HL-60 (cell line): ENCODE measurements around the gene ASB15.

Experiments used
- POLR2AphosphoS5 ChIP-seq: IDR thresholded peaks from 2 replicates; pipeline ENCODE4 v1.6.1; 2012; ENCODE audit warnings: low read depth
- SPI1 ChIP-seq: IDR thresholded peaks from 2 replicates; pipeline ENCODE4 v1.6.1; 2012; ENCODE audit warnings: low read depth, mild to moderate bottlenecking, borderline replicate concordance
- TF ChIP-seq, protein P1 (sequence below): IDR thresholded peaks from one replicate; pipeline ENCODE4 v1.5.1; 2011; ENCODE audit warnings: low read length, control low read depth, inconsistent platforms; ENCODE audit not compliant: insufficient read depth
- TF ChIP-seq, protein P2 (sequence below): IDR thresholded peaks from 2 replicates; pipeline ENCODE4 v1.6.1; 2012; ENCODE audit warnings: low read depth; ENCODE audit not compliant: insufficient replicate concordance

DNA sequence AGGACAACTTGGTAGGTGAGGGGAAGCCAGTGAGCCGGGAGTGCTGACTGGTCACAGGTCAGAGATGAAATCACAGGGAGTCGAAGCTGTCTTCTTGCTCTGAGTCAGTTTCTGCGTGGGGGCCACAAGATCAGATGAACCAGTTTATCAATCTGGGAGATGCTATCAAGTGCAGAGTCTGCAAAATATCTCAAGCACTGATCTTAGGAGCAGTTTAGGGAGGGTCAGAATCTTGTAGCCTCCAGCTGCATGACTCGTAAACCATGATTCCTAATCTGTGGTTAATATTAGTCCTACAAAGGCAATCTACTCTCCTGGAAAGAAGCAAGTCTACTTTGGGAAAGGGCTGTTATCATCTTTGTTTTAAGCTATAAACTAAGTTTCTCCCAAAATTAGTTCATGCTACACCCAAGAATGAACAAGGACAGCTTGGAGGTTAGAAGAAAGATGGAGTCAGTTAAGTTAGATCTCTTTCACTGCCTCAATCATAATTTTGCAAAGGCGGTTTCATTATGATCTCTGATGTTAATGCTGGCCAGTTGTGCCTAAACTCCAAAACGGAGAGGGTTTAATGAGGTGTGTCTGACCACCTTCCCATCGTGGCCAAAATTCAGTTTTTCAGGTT, 45.6 kb downstream of the ASB15 start:
- TF ChIP-seq, protein P1, sequence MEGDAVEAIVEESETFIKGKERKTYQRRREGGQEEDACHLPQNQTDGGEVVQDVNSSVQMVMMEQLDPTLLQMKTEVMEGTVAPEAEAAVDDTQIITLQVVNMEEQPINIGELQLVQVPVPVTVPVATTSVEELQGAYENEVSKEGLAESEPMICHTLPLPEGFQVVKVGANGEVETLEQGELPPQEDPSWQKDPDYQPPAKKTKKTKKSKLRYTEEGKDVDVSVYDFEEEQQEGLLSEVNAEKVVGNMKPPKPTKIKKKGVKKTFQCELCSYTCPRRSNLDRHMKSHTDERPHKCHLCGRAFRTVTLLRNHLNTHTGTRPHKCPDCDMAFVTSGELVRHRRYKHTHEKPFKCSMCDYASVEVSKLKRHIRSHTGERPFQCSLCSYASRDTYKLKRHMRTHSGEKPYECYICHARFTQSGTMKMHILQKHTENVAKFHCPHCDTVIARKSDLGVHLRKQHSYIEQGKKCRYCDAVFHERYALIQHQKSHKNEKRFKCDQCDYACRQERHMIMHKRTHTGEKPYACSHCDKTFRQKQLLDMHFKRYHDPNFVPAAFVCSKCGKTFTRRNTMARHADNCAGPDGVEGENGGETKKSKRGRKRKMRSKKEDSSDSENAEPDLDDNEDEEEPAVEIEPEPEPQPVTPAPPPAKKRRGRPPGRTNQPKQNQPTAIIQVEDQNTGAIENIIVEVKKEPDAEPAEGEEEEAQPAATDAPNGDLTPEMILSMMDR, result no peak
- TF ChIP-seq SPI1 (no peak), POLR2AphosphoS5 (no peak)
- TF ChIP-seq, protein P2, sequence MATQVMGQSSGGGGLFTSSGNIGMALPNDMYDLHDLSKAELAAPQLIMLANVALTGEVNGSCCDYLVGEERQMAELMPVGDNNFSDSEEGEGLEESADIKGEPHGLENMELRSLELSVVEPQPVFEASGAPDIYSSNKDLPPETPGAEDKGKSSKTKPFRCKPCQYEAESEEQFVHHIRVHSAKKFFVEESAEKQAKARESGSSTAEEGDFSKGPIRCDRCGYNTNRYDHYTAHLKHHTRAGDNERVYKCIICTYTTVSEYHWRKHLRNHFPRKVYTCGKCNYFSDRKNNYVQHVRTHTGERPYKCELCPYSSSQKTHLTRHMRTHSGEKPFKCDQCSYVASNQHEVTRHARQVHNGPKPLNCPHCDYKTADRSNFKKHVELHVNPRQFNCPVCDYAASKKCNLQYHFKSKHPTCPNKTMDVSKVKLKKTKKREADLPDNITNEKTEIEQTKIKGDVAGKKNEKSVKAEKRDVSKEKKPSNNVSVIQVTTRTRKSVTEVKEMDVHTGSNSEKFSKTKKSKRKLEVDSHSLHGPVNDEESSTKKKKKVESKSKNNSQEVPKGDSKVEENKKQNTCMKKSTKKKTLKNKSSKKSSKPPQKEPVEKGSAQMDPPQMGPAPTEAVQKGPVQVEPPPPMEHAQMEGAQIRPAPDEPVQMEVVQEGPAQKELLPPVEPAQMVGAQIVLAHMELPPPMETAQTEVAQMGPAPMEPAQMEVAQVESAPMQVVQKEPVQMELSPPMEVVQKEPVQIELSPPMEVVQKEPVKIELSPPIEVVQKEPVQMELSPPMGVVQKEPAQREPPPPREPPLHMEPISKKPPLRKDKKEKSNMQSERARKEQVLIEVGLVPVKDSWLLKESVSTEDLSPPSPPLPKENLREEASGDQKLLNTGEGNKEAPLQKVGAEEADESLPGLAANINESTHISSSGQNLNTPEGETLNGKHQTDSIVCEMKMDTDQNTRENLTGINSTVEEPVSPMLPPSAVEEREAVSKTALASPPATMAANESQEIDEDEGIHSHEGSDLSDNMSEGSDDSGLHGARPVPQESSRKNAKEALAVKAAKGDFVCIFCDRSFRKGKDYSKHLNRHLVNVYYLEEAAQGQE, result no peak
